PFSK-1 (cell line): ENCODE data around the gene IMPA2.

ENCODE experiments used
- FOXP2 ChIP-seq: optimal IDR thresholded peaks from 2 replicates; pipeline ENCODE3; 2011; ENCODE audit warnings: borderline replicate concordance, control low read depth, inconsistent platforms; ENCODE audit not compliant: insufficient read depth; ENCODE audit errors: extremely low read length, extremely low read depth
- POLR2AphosphoS5 ChIP-seq: IDR thresholded peaks from 2 replicates; pipeline ENCODE4 v1.6.1; 2012; ENCODE audit warnings: low read depth, mild to moderate bottlenecking, control low read depth, low read length, moderate library complexity
- REST ChIP-seq, 2 experiments: IDR thresholded peaks; 2 replicates each; pipeline versions ENCODE4 v1.6.1 to v1.8.0; 2011 to 2012; ENCODE audit warnings: low read depth in 2 of 2, low read length in 2 of 2, control low read depth in 1 of 2, inconsistent platforms in 1 of 2, mild to moderate bottlenecking in 1 of 2, moderate library complexity in 1 of 2; ENCODE audit not compliant: insufficient read depth in 1 of 2
- SIN3A ChIP-seq: IDR thresholded peaks from 2 replicates; pipeline ENCODE4 v1.6.1; 2012; ENCODE audit warnings: mild to moderate bottlenecking, low read length, moderate library complexity, borderline replicate concordance; ENCODE audit not compliant: insufficient read depth
- TAF1 ChIP-seq: IDR thresholded peaks from 2 replicates; pipeline ENCODE4 v1.6.1; 2012; ENCODE audit warnings: low read length, control low read depth, borderline replicate concordance; ENCODE audit not compliant: insufficient read depth

The IMPA2 gene

GRCh38 chr18:11947214-11948191 lies 33.8 kb upstream of the IMPA2 start:
- TF ChIP-seq SIN3A (no peak), FOXP2 (no peak), REST (IDR thresholded peaks at IDR 0.05; ENCODE audit: insufficient read depth in 1 of 2, low read depth in 2 of 2, low read length in 2 of 2) (no peak), TAF1 (no peak), POLR2AphosphoS5 (no peak)

GRCh38 chr18:11948852-11949523 lies 32.3 kb upstream of the IMPA2 start:
- TF ChIP-seq REST (IDR thresholded peaks at IDR 0.05; ENCODE audit: insufficient read depth in 1 of 2, low read depth in 2 of 2, low read length in 2 of 2): no peak

- TF ChIP-seq POLR2AphosphoS5 (no peak), TAF1 (no peak), SIN3A (no peak), REST (IDR thresholded peaks at IDR 0.05; ENCODE audit: insufficient read depth in 1 of 2, low read depth in 2 of 2, low read length in 2 of 2) (no peak), FOXP2 (no peak)
Observed at GRCh38 chr18:11950824-11951223, 30.5 kb upstream of the IMPA2 start.

DNA sequence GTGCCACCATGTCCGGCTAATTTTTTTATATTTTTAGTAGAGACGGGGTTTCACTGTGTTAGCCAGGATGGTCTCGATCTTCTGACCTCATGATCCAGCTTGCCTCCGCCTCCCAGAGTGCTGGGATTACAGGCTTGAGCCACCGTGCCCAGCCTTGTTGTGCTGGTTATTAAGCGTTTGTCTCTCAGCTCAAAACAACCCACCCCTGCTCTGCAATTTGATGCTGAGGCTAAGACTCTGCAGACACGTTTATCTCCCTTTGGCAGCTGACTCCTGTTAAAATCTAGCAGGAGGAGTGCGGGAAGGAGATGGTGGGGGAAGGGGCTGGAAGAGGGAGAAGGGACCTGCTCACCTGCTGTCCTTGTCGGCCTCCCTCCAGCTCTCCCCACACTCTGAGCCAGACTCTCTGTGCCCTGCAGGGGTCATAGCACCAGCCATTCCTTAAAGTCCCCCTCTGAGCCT lies 29.9 kb upstream of the IMPA2 start:
- TF ChIP-seq SIN3A (no peak), TAF1 (no peak)

- TF ChIP-seq REST (IDR thresholded peaks at IDR 0.05; ENCODE audit: insufficient read depth in 1 of 2, low read depth in 2 of 2, low read length in 2 of 2) (no peak), POLR2AphosphoS5 (no peak), SIN3A (no peak), FOXP2 (no peak), TAF1 (no peak)
Observed at GRCh38 chr18:11953113-11953512, 28.2 kb upstream of the IMPA2 start.
